CD14-positive monocyte (primary cell): ENCODE data around the gene SLC25A45. TPM values are rescaled to one million over a fixed set of nuclear protein-coding genes. Genes with fewer than 3 reads are reported as not detected.

Experiments used
- DNase-seq, 3 donors: peaks; one replicate each; pipeline ENCODE4 v3.0.0-alpha.2; 2011 to 2022
- H2AFZ ChIP-seq: 2 replicates; pipeline ENCODE4 v1.6.0; 2012; ENCODE audit warnings: mild to moderate bottlenecking, low read depth, low read length, inconsistent platforms; ENCODE audit not compliant: insufficient read depth, poor library complexity, severe bottlenecking
- H3K27ac ChIP-seq, 2 donors: 1 replicate in 1 of 2; 2 replicates in 1 of 2; pipeline ENCODE4 v1.5.1; 2012 to 2013; ENCODE audit warnings: low read length in 2 of 2, control low read depth in 1 of 2, inconsistent platforms in 1 of 2, low read depth in 1 of 2, mild to moderate bottlenecking in 1 of 2
- H3K27me3 ChIP-seq, 2 donors: one replicate each; pipeline versions ENCODE4 v1.6.0 to v1.6.1; 2011 to 2013; ENCODE audit warnings: low read length in 2 of 2; ENCODE audit not compliant: control insufficient read depth in 2 of 2, insufficient read depth in 2 of 2
- H3K36me3 ChIP-seq, 2 donors: replicated peaks in 1 of 2; 1 replicate in 1 of 2; 2 replicates in 1 of 2; pipeline versions ENCODE4 v1.5.1 to v1.6.1; 2012 to 2013; ENCODE audit warnings: low read length in 2 of 2, control low read depth in 1 of 2, inconsistent platforms in 1 of 2, mild to moderate bottlenecking in 1 of 2; ENCODE audit not compliant: insufficient read depth in 2 of 2, control insufficient read depth in 1 of 2
- H3K4me1 ChIP-seq, 2 donors: 1 replicate in 1 of 2; 2 replicates in 1 of 2; pipeline versions ENCODE4 v1.5.1 to v1.6.1; 2012 to 2013; ENCODE audit warnings: low read length in 2 of 2, control low read depth in 1 of 2, inconsistent platforms in 1 of 2, mild to moderate bottlenecking in 1 of 2, moderate library complexity in 1 of 2; ENCODE audit not compliant: insufficient read depth in 2 of 2, control insufficient read depth in 1 of 2
- H3K4me2 ChIP-seq: replicated peaks from 2 replicates; pipeline ENCODE3; 2012; ENCODE audit warnings: low read length, moderate library complexity, mild to moderate bottlenecking; ENCODE audit not compliant: poor library complexity, severe bottlenecking; ENCODE audit errors: extremely low read depth
- H3K4me3 ChIP-seq, 3 experiments: fragments of 200-600 bp in 1 of 3; sonication (generic) in 1 of 3; replicated peaks in 1 of 3; 1 replicate in 2 of 3; 2 replicates in 1 of 3; pipeline ENCODE4 v1.5.1; 2011 to 2013; ENCODE audit warnings: low read length in 3 of 3, mild to moderate bottlenecking in 3 of 3, control low read depth in 2 of 3, low read depth in 2 of 3, inconsistent platforms in 1 of 3, moderate library complexity in 1 of 3
- H3K79me2 ChIP-seq: 2 replicates; pipeline ENCODE4 v1.6.0; 2012; ENCODE audit warnings: mild to moderate bottlenecking, control low read depth, inconsistent platforms, low read length, moderate library complexity; ENCODE audit not compliant: insufficient read depth
- H3K9ac ChIP-seq: 2 replicates; pipeline ENCODE4 v1.6.0; 2017; ENCODE audit warnings: low read length, mild to moderate bottlenecking; ENCODE audit not compliant: insufficient read depth, poor library complexity, severe bottlenecking
- H3K9me3 ChIP-seq, 2 donors: replicated peaks in 1 of 2; 1 replicate in 1 of 2; 2 replicates in 1 of 2; pipeline versions ENCODE4 v1.5.1 to v1.6.1; 2012 to 2013; ENCODE audit warnings: low read length in 2 of 2, control low read depth in 1 of 2; ENCODE audit not compliant: control insufficient read depth in 1 of 2, insufficient read depth in 1 of 2
- H4K20me1 ChIP-seq: 2 replicates; pipeline ENCODE4 v1.6.0; 2012; ENCODE audit warnings: mild to moderate bottlenecking, low read length, control low read depth, moderate library complexity; ENCODE audit not compliant: insufficient read depth
- H3K27ac Mint-ChIP-seq, 7 donors: one replicate each; pipeline ENCODE4 v1.8.0; 2020; ENCODE audit warnings: mild to moderate bottlenecking in 7 of 7, mixed read lengths in 7 of 7, moderate library complexity in 6 of 7, inconsistent platforms in 2 of 7
- H3K27me3 Mint-ChIP-seq, 3 donors: one replicate each; pipeline ENCODE4 v1.8.0; 2021 to 2022; ENCODE audit warnings: low read depth in 3 of 3, mild to moderate bottlenecking in 3 of 3, mixed read lengths in 3 of 3, moderate library complexity in 3 of 3, inconsistent platforms in 1 of 3
- H3K36me3 Mint-ChIP-seq, 2 donors: one replicate each; pipeline ENCODE4 v1.8.0; 2020; ENCODE audit warnings: mixed read lengths in 2 of 2, inconsistent platforms in 1 of 2, mild to moderate bottlenecking in 1 of 2
- H3K4me1 Mint-ChIP-seq: one replicate; pipeline ENCODE4 v1.8.0; 2020; ENCODE audit warnings: mild to moderate bottlenecking, mixed read lengths
- H3K4me3 Mint-ChIP-seq, 2 donors: one replicate each; pipeline ENCODE4 v1.8.0; 2020; ENCODE audit warnings: mild to moderate bottlenecking in 2 of 2, mixed read lengths in 2 of 2, moderate library complexity in 1 of 2
- H3K9me3 Mint-ChIP-seq, 7 donors: one replicate each; pipeline ENCODE4 v1.8.0; 2020 to 2022; ENCODE audit warnings: mixed read lengths in 7 of 7, mild to moderate bottlenecking in 6 of 7, moderate library complexity in 6 of 7, inconsistent platforms in 2 of 7
- CTCF ChIP-seq: fragments of 200-600 bp; IDR thresholded peaks from one replicate; pipeline ENCODE4 v1.8.0; 2022; ENCODE audit warnings: antibody characterized with exemption, mild to moderate bottlenecking
- WGBS: methylation state at CpG from one replicate; pipeline ENCODE4 v1.1.5; 2013; ENCODE audit warnings: missing lambda C conversion rate; ENCODE audit not compliant: insufficient coverage; 5-methylcytosine and 5-hydroxymethylcytosine counted together
- intact Hi-C, 2 donors: fragments of 100-400 bp; cut with micrococcal nuclease; formaldehyde crosslinking; loops; one replicate each; pipeline versions ENCODE4 v1.15.0 to v1.15.1; 2023
- polyA plus RNA-seq, 3 donors: library from polyadenylated mRNA; depleted of rRNA in 1 of 3; unstranded in 2 of 3; stranded (reverse) in 1 of 3; fragments of 300-500 nt in 2 of 3; fragments of >200 nt in 1 of 3; fragmentation: Illumina TruSeq in 2 of 3; gene quantifications; 1 replicate in 2 of 3; 2 replicates in 1 of 3; pipeline ENCODE4 v1.2.3, GENCODE V29; 2012 to 2021

Gene SLC25A45
- polyA plus RNA-seq, 3 donors, result 3.7 to 11.3 (median 4.1) TPM

DNA sequence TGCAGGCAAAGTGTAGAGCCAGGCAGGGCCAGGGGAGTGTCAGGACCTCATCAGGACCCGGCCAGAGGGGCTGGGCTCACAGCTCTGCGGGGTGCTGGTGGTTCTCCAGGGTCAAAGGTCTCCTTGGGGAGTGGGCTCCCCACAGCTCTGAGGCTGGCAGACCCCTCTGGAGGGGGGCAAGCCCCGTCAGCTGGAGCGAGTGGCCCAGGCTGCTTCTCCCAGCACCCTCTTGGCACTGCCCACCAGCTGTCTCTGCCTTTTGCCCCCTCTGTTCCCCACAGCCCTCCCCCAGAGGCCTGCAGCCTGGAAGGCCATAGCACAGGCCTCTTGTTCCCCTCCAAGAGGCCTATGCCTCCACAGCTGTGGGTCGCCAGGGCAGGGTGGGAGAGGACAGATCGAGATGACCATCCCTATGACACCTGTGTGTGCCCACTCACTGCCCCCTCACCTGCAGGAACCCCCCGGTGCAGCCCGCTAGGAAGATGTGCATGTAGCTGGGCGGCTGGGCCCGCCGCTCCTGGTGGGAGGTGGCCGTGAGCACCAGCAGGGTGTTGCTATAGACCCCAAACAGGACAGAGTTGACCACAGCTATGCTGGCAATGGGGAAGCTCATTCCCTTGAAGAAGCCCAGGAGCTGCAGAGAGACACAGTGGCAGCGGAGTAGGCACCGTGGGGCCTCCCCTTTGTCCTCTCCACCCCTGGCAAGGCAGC, 3.4 kb downstream of the SLC25A45 start:
- Histone ChIP-seq H3K27ac (peak overlapping the region in 1 of 2 donors; percentile 47), H3K79me2 (peaks cover 14% of the 10 kb centered on the region), H3K9ac (peak overlapping the region; percentile 31), H3K27me3 (no peaks in the 10 kb centered on the region), H4K20me1 (no peaks in the 10 kb centered on the region), H3K4me3 (no peak overlapping the region), H3K4me1 (peaks cover 41 to 54% of the 10 kb centered on the region in 2 donors), H3K36me3 (no peaks in the 10 kb centered on the region), H2AFZ (no peak overlapping the region), H3K4me2 (no peak overlapping the region), H3K9me3 (no peaks in the 10 kb centered on the region)
- Mint-ChIP-seq H3K4me1 (peaks cover 38% of the 10 kb centered on the region), H3K27ac (peak overlapping the region in 2 of 7 donors; percentile 73 to 86), H3K9me3 (peaks cover 0 to 3% (median 0%) of the 10 kb centered on the region in 7 donors), H3K27me3 (peaks cover 0 to 3% (median 2%) of the 10 kb centered on the region in 3 donors), H3K36me3 (peaks cover 3 to 5% of the 10 kb centered on the region in 2 donors), H3K4me3 (no peak overlapping the region)
- WGBS, result 96% methylated on average over 12 of the region's 14 CpGs
- no peak for DNase-seq
- intact Hi-C loops, result no loop called here
- no peak for TF ChIP-seq CTCF

- peaks cover 3 to 5% of the 10 kb centered on the region in 2 donors for H3K36me3 Mint-ChIP-seq
- TF ChIP-seq CTCF, result no peak
- H3K27me3 Mint-ChIP-seq, result peaks cover 0 to 3% (median 2%) of the 10 kb centered on the region in 3 donors
- H3K27me3 ChIP-seq, result no peaks in the 10 kb centered on the region
- H3K27ac Mint-ChIP-seq, result peak overlapping the region; percentile 73 to 91 (median 85)
- peaks cover 40 to 48% of the 10 kb centered on the region in 2 donors for H3K4me1 ChIP-seq
- 31% methylated on average over 17 of the region's 19 CpGs for WGBS
- intact Hi-C loops, result no loop called here
- peaks cover 37% of the 10 kb centered on the region for H3K4me1 Mint-ChIP-seq
- no peaks in the 10 kb centered on the region for H3K36me3 ChIP-seq
- H3K9me3 ChIP-seq, result no peaks in the 10 kb centered on the region
- H3K9ac ChIP-seq, result peak overlapping the region; percentile 31
- H2AFZ ChIP-seq, result peak overlapping the region; percentile 73
- H3K9me3 Mint-ChIP-seq, result peaks cover 0 to 3% (median 0%) of the 10 kb centered on the region in 7 donors
- peak overlapping the region; percentile 47 to 76 for H3K27ac ChIP-seq
- H3K4me3 Mint-ChIP-seq, result peak overlapping the region in 1 of 2 donors; percentile 62
- peak overlapping the region in 1 of 3 experiments; percentile 6 for H3K4me3 ChIP-seq
- DNase-seq, result peak; percentile 65 to 78 (median 75)
- H3K79me2 ChIP-seq, result peaks cover 14% of the 10 kb centered on the region
- peak overlapping the region; percentile 43 for H3K4me2 ChIP-seq
- no peaks in the 10 kb centered on the region for H4K20me1 ChIP-seq
These were observed 4.1 kb downstream of the SLC25A45 start for GRCh38 chr11:65378208-65378927.
